ENCODE measurements around the gene CYP2W1.

DNA sequence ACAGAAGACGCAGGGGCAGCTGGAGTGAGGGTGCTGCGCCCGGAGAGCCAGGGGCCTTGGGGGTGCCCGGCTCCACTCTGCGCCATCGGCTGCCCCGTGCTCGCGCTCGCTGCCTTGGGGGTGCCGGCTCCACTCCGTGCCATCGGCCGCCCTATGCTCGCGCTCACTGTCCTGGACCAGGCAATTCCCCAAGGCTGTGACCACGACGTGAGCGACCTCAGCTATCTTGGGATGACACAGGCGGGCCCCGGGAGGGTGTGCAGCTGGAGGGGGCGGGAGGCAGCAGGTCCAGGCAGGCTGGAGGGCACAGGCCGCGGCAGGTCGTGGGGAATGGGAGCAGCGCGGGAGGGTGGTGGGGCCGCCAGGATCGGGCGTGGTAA is 29.7 kb downstream of the CYP2W1 start:
- TF ChIP-seq, protein P1, sequence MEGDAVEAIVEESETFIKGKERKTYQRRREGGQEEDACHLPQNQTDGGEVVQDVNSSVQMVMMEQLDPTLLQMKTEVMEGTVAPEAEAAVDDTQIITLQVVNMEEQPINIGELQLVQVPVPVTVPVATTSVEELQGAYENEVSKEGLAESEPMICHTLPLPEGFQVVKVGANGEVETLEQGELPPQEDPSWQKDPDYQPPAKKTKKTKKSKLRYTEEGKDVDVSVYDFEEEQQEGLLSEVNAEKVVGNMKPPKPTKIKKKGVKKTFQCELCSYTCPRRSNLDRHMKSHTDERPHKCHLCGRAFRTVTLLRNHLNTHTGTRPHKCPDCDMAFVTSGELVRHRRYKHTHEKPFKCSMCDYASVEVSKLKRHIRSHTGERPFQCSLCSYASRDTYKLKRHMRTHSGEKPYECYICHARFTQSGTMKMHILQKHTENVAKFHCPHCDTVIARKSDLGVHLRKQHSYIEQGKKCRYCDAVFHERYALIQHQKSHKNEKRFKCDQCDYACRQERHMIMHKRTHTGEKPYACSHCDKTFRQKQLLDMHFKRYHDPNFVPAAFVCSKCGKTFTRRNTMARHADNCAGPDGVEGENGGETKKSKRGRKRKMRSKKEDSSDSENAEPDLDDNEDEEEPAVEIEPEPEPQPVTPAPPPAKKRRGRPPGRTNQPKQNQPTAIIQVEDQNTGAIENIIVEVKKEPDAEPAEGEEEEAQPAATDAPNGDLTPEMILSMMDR (IDR thresholded peaks at IDR 0.05): no peak
- no peak for TF ChIP-seq EZH2 (IDR thresholded peaks at IDR 0.05)
- no peak for TF ChIP-seq EZH2phosphoT487 (IDR thresholded peaks at IDR 0.05)
